GM04504 (cell line): ENCODE results near the gene TEPSIN.

Source experiments
- DNase-seq: peaks from one replicate; pipeline ENCODE4 v3.0.0-alpha.2; 2012; ENCODE audit warnings: low read depth

Gene TEPSIN

GRCh38 chr17:81197831-81198490 lies 40.9 kb downstream of the TEPSIN start:
- DNase-seq = no peak

GRCh38 chr17:81197409-81197795 lies 41.5 kb downstream of the TEPSIN start:
- DNase-seq = no peak

- DNase-seq = no peak
Observed at GRCh38 chr17:81196505-81197408, 42.1 kb downstream of the TEPSIN start.

GRCh38 chr17:81195941-81196495 lies 42.8 kb downstream of the TEPSIN start:
- no peak for DNase-seq

- DNase-seq = no peak
Observed at GRCh38 chr17:81194941-81195901, 43.6 kb downstream of the TEPSIN start.

GRCh38 chr17:81194225-81194760 lies 44.6 kb downstream of the TEPSIN start:
- no peak for DNase-seq

- no peak for DNase-seq
Observed at GRCh38 chr17:81193470-81194224, 45.2 kb downstream of the TEPSIN start.

- DNase-seq = no peak
Observed at GRCh38 chr17:81193051-81193410, 45.8 kb downstream of the TEPSIN start.

GRCh38 chr17:81192386-81193050 lies 46.3 kb downstream of the TEPSIN start:
- no peak for DNase-seq

GRCh38 chr17:81191646-81192045 lies 47.2 kb downstream of the TEPSIN start:
- no peak for DNase-seq

GRCh38 chr17:81191116-81191515 lies 47.7 kb downstream of the TEPSIN start:
- DNase-seq = no peak

GRCh38 chr17:81190591-81190990 lies 48.3 kb downstream of the TEPSIN start:
- DNase-seq = no peak

GRCh38 chr17:81189670-81190530 lies 49.0 kb downstream of the TEPSIN start:
- no peak for DNase-seq

- no peak for DNase-seq
Observed at GRCh38 chr17:81189016-81189415, 49.8 kb downstream of the TEPSIN start.

GRCh38 chr17:81188491-81188840 lies 50.4 kb downstream of the TEPSIN start:
- DNase-seq = no peak

GRCh38 chr17:81187586-81188490 lies 51.0 kb downstream of the TEPSIN start:
- DNase-seq = no peak

- no peak for DNase-seq
Observed at GRCh38 chr17:81187120-81187519, 51.7 kb downstream of the TEPSIN start.

GRCh38 chr17:81186203-81186602 lies 52.7 kb downstream of the TEPSIN start:
- no peak for DNase-seq
